HCT116 (cell line): ENCODE measurements around the gene FTCD.

Experiments used
- CTCF ChIP-seq, 3 experiments: fragments of 200-600 bp in 1 of 3; sonication (generic) in 1 of 3; IDR thresholded peaks in 2 of 3; conservative IDR thresholded peaks in 1 of 3; 2 replicates each; pipeline ENCODE4 v1.5.1; 2012 to 2017; ENCODE audit warnings: low read depth in 2 of 3, low read length in 2 of 3, antibody characterized with exemption in 1 of 3, borderline replicate concordance in 1 of 3, control low read depth in 1 of 3, mild to moderate bottlenecking in 1 of 3, mixed read lengths in 1 of 3, mixed run types in 1 of 3, moderate library complexity in 1 of 3; ENCODE audit not compliant: insufficient read depth in 1 of 3
- MAX ChIP-seq: IDR thresholded peaks from 2 replicates; pipeline ENCODE4 v1.6.1; 2012
- POLR2A ChIP-seq: IDR thresholded peaks from 2 replicates; pipeline ENCODE4 v1.7.0; 2011; ENCODE audit warnings: borderline replicate concordance; ENCODE audit not compliant: insufficient read depth, insufficient read length; ENCODE audit errors: extremely low read depth
- POLR2AphosphoS5 ChIP-seq: IDR thresholded peaks from 2 replicates; pipeline ENCODE4 v1.6.1; 2011; ENCODE audit warnings: mild to moderate bottlenecking, low read depth, low read length, moderate library complexity

GRCh38 chr21:46179708-46180078, 24.3 kb upstream of the FTCD start:
- TF ChIP-seq POLR2A (no peak), MAX (no peak), POLR2AphosphoS5 (no peak), CTCF (IDR thresholded peaks at IDR 0.05 in 2 of 3, conservative IDR thresholded peaks at IDR 0.05 in 1 of 3; ENCODE audit: borderline replicate concordance in 1 of 3, insufficient read depth in 1 of 3, low read depth in 2 of 3, low read length in 2 of 3) (no peak)
